GM21786 (cell line): ENCODE results near the gene IL1RAP.

Source experiments
- ATAC-seq: cut with Tn5 transposase; IDR thresholded peaks from one replicate; pipeline ENCODE4 v1.9.1; 2021; ENCODE audit not compliant: unreplicated experiment

IL1RAP gene

GRCh38 chr3:190541008-190541407 lies 27.1 kb downstream of the IL1RAP start:
- no peak for ATAC-seq

GRCh38 chr3:190541560-190541959 lies 27.7 kb downstream of the IL1RAP start:
- ATAC-seq = no peak

GRCh38 chr3:190542846-190543245 lies 29.0 kb downstream of the IL1RAP start:
- ATAC-seq = no peak

GRCh38 chr3:190543671-190544070 lies 29.8 kb downstream of the IL1RAP start:
- no peak for ATAC-seq

GRCh38 chr3:190545191-190545590 lies 31.3 kb downstream of the IL1RAP start:
- ATAC-seq = no peak

- ATAC-seq = no peak
Observed at GRCh38 chr3:190546881-190547510, 33.1 kb downstream of the IL1RAP start.

GRCh38 chr3:190548031-190548656 lies 34.3 kb downstream of the IL1RAP start:
- no peak for ATAC-seq

GRCh38 chr3:190552021-190552420 lies 38.1 kb downstream of the IL1RAP start:
- ATAC-seq = no peak

- no peak for ATAC-seq
Observed at GRCh38 chr3:190552969-190553759, 39.3 kb downstream of the IL1RAP start.

- no peak for ATAC-seq
Observed at GRCh38 chr3:190554197-190554596, 40.3 kb downstream of the IL1RAP start.

- ATAC-seq = no peak
Observed at GRCh38 chr3:190556351-190556750, 42.5 kb downstream of the IL1RAP start.

GRCh38 chr3:190557296-190557695 lies 43.4 kb downstream of the IL1RAP start:
- no peak for ATAC-seq

GRCh38 chr3:190558316-190558715 lies 44.4 kb downstream of the IL1RAP start:
- ATAC-seq = no peak

GRCh38 chr3:190558796-190559195 lies 44.9 kb downstream of the IL1RAP start:
- no peak for ATAC-seq

GRCh38 chr3:190560013-190560895 lies 46.4 kb downstream of the IL1RAP start:
- ATAC-seq = no peak

- no peak for ATAC-seq
Observed at GRCh38 chr3:190562866-190563510, 49.1 kb downstream of the IL1RAP start.

- ATAC-seq = no peak
Observed at GRCh38 chr3:190564175-190564574, 50.3 kb downstream of the IL1RAP start.

- peak; percentile 47 for ATAC-seq
Observed at GRCh38 chr3:190566043-190566933, 52.4 kb downstream of the IL1RAP start.

- no peak for ATAC-seq
Observed at GRCh38 chr3:190568036-190568435, 54.2 kb downstream of the IL1RAP start.

- no peak for ATAC-seq
Observed at GRCh38 chr3:190574473-190574872, 60.6 kb downstream of the IL1RAP start.
